ENCODE measurements around the gene PPT1. TPM values are rescaled to one million over a fixed set of nuclear protein-coding genes. Genes with fewer than 3 reads are reported as not detected.

Gene PPT1
- polyA plus RNA-seq, 2 of the 4 experiments (the other 2 are of a cell fraction): 40.2 to 56.7 TPM

GRCh38 chr1:40067851-40068250, 29.2 kb downstream of the PPT1 start:
- POLR2A ChIA-PET: no interaction called here
- FAIRE-seq: no peak
- CTCF ChIA-PET: interaction anchor here (0.8 to 1.2 kb wide), 4 partner anchors 10 to 271 kb away, joined by 3 to 4 read pairs (median 3); no protein-coding TSS in a partner anchor
- WGBS (ENCODE audit: missing lambda C conversion rate): 92% methylated on average over 3 of the region's 3 CpGs
- Histone ChIP-seq H3K9me3 (no peaks in the 10 kb centered on the region), H3K4me3 (no peak overlapping the region), H3K4me2 (no peak overlapping the region), H3K27ac (no peak overlapping the region), H3K4me1 (peaks cover 3% of the 10 kb centered on the region; the same call in 1 of the 3 replicates)
- no peak for DNase-seq (ENCODE audit: low read depth in 1 of 2, low spot score in 1 of 2)
- TF ChIP-seq USF2 (IDR thresholded peaks at IDR 0.05): no peak
- no peak for TF ChIP-seq NFE2L2 (conservative IDR thresholded peaks at IDR 0.05; ENCODE audit: low read length)
- no peak for TF ChIP-seq NR3C1 (IDR thresholded peaks at IDR 0.05)
- TF ChIP-seq TFCP2L1 (CRISPR knock-in tag; IDR thresholded peaks at IDR 0.05): no peak
- TF ChIP-seq E2F6 (IDR thresholded peaks at IDR 0.05; ENCODE audit: borderline replicate concordance, low read depth): no peak
- TF ChIP-seq ESRRA (IDR thresholded peaks at IDR 0.05; ENCODE audit: borderline replicate concordance, low read length): no peak
- no peak for TF ChIP-seq ZSCAN20 (CRISPR knock-in tag; IDR thresholded peaks at IDR 0.05)
- TF ChIP-seq SMC3 (IDR thresholded peaks at IDR 0.05): no peak
- no peak for TF ChIP-seq HES2 (IDR thresholded peaks at IDR 0.05)
- TF ChIP-seq HEYL (CRISPR knock-in tag; IDR thresholded peaks at IDR 0.05): no peak
- TF ChIP-seq POLR2A (IDR thresholded peaks at IDR 0.05; ENCODE audit: low read length): no peak
- no peak for TF ChIP-seq FOSB (CRISPR knock-in tag; IDR thresholded peaks at IDR 0.05)
- no peak for TF ChIP-seq JUNB (IDR thresholded peaks at IDR 0.05)
- no peak for TF ChIP-seq EHMT2 (IDR thresholded peaks at IDR 0.05; ENCODE audit: low read depth)
- TF ChIP-seq FOSL2 (IDR thresholded peaks at IDR 0.05): no peak
- no peak for TF ChIP-seq FOSL2 (CRISPR knock-in tag; IDR thresholded peaks at IDR 0.05)
- TF ChIP-seq CBX2 (IDR thresholded peaks at IDR 0.05; ENCODE audit: borderline replicate concordance, low read depth): no peak
- no peak for TF ChIP-seq MAX (IDR thresholded peaks at IDR 0.05)
- TF ChIP-seq ELK1 (IDR thresholded peaks at IDR 0.05; ENCODE audit: low read depth, low read length): no peak
- ATAC-seq: no peak

- WGBS (ENCODE audit: missing lambda C conversion rate): 90% methylated on average over 2 of the region's 2 CpGs
- Histone ChIP-seq H3K27ac (no peak overlapping the region), H3K4me1 (peaks cover 3% of the 10 kb centered on the region; the same call in 1 of the 3 replicates), H3K9me3 (no peaks in the 10 kb centered on the region), H3K4me2 (no peak overlapping the region), H3K4me3 (no peak overlapping the region)
- POLR2A ChIA-PET: no interaction called here
- no peak for DNase-seq (ENCODE audit: low read depth in 1 of 2, low spot score in 1 of 2)
- FAIRE-seq: no peak
- no peak for ATAC-seq
- CTCF ChIA-PET: interaction anchor here (1.2 kb wide), 1 partner anchor 148 kb away, joined by 3 read pairs; no protein-coding TSS in a partner anchor
- no peak for TF ChIP-seq ESRRA (IDR thresholded peaks at IDR 0.05; ENCODE audit: borderline replicate concordance, low read length)
- TF ChIP-seq RFX5 (IDR thresholded peaks at IDR 0.05): no peak
- TF ChIP-seq EP300 (IDR thresholded peaks at IDR 0.05): no peak
- TF ChIP-seq ELK1 (IDR thresholded peaks at IDR 0.05; ENCODE audit: low read depth, low read length): no peak
- no peak for TF ChIP-seq RCOR1 (IDR thresholded peaks at IDR 0.05; ENCODE audit: low read depth, low read length)
- TF ChIP-seq RNF2 (IDR thresholded peaks at IDR 0.05; ENCODE audit: borderline replicate concordance, low read depth): no peak
- no peak for TF ChIP-seq REST (IDR thresholded peaks at IDR 0.05)
- TF ChIP-seq SREBF2 (IDR thresholded peaks at IDR 0.05): no peak
- no peak for TF ChIP-seq CHD2 (IDR thresholded peaks at IDR 0.05; ENCODE audit: low read length, partially characterized antibody)
- TF ChIP-seq HMGXB4 (CRISPR knock-in tag; IDR thresholded peaks at IDR 0.05; ENCODE audit: borderline replicate concordance): no peak
- TF ChIP-seq USF2 (IDR thresholded peaks at IDR 0.05): no peak
- TF ChIP-seq KDM1A (IDR thresholded peaks at IDR 0.05; ENCODE audit: low read depth): no peak
These were observed 30.0 kb downstream of the PPT1 start for GRCh38 chr1:40067023-40067422.

Measured in A549 (cell line).